NT2/D1 (cell line): ENCODE measurements around the gene ZNF587.

Experiments used
- SUZ12 ChIP-seq: IDR thresholded peaks from 2 replicates; pipeline ENCODE4 v1.6.1; 2011; ENCODE audit not compliant: insufficient read length, insufficient read depth; ENCODE audit errors: extremely low read depth
- YY1 ChIP-seq: IDR thresholded peaks from 2 replicates; pipeline ENCODE4 v1.6.1; 2011; ENCODE audit not compliant: insufficient read length, insufficient read depth
- ZNF274 ChIP-seq: IDR thresholded peaks from 2 replicates; pipeline ENCODE4 v1.6.1; 2011; ENCODE audit warnings: mild to moderate bottlenecking, low read depth, low read length

- TF ChIP-seq YY1 (no peak), ZNF274 (no peak), SUZ12 (no peak)
Measured at GRCh38 chr19:57817976-57818375, 31.7 kb upstream of the ZNF587 start.
